Ammon's horn (tissue), 1 donor: Measurements from ENCODE around the gene KRT8.
A peak's percentile ranks its signal among the peaks of the same experiment; 100 is the strongest.

ENCODE experiments used
- DNase-seq: peaks from one replicate; pipeline ENCODE4 v3.0.0-alpha.2; 2016; ENCODE audit warnings: low spot score

Gene KRT8

DNA sequence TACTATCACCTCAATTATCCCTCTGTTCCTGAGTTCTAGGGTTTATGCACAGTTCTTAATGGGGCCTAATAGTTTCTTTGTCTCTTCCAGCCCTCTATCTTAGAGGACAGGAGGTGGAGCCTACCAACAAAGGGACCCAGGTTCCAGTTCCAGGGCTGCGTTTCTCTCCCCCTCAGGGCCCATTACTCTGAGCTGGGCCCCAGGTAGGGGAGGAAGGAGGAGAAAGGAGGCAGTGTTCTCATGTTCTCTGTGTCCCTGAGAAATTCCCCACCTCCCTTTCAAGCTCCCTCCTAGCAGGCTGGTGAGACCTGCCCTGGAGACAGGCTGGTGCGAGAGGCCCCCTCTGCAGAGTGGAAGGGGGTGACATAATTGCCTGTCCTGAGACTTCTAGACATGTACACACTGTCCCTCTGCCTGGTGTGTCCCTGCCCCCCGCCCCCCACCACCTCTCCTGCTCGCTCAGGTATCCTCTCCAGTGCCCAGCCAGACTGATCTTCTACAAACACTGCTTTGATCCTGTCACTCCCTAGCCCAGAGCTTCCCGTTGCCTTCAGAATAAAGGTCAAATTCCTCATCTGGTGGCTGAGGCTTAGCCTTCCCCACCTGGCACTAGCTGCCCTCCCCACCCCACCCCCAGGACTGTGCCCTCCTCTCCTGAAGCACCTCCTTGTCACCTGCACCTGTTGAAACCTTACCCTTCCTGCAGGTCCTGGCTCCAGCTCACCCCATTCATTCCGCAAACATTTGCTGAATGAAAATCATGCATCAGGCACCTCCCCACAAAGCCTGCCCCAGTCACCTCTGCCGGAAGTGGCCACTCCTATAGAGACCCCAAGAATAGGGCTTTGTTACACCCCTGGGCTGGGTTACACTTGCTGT, 21.1 kb upstream of the KRT8 start:
- no peak for DNase-seq

DNA sequence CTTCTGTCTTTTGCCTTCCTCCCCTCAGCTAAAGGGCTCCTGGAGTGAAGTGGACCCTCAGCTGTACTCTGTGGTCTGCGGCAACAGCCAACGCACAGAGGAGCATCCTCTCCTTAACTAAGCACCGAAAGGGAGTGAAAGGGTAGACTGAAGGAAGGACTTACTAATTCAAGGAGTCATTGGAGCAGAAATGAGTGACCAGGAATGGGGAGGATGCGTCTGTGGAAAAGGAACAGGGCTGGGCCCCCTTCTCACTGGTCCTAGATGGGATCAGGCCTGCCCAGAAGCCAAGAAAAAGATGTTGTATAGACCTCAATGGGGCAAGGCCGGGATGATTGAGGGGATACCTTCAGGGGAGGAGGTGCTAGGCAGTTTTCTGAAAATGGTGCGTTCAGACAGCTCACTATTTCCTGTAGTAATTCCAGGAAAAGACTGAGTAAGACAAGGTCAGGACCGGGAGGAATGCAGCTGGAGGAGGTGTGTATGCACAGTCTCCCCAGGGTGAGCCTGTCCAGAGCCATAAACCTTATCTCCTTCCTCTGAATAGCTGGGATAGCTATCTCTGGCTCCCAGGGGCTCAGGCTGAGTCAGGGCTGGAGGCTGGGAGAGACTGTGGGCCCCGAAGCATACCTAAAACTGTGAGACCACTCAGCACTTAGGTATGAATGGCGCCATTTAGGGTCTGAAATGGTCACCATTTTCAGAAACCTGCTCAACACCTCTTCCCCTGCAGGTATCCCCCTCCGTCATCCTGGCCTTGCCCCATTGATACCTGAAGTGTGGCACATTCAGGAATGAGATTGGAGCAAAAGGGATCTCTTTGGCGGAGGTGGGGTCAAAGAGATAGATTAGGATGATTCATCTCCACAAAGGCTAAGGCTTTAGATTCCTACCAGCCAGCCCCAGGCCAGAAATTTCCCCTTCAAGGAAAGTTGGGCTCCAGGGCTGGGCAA, 20.2 kb upstream of the KRT8 start:
- no peak for DNase-seq

DNA sequence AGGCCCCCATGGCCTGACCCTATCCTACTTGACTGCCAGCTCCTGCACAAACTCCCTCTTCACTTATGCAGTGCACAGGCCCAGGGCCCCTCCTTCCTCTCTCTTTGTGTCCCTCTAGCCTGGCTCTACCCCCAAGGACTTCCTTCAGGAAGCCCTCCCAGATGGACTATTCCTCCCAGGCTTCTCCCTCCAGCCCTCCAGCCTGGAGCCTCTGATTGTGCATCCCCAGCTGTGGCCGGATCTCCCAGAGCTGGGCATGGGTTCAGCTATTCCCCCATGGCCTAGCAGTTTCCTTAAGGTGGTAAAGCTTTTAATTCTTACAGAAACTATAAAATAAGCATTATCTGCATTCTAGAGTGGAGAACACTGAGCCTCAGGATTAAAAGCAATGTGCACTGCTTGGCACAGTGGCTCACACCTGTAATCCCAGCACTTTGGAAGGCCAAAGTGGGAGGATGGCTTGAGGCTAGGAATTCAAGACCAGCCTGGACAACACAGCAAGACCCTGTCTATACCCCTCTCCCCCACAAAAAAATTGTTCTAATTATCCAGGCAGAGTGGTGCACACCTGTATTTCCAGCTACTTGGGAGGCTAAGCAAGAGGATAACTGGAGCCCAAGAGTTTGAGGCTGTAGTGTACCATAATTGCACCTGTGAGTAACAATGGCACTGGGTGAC, 16.8 kb upstream of the KRT8 start:
- DNase-seq, result no peak

DNA sequence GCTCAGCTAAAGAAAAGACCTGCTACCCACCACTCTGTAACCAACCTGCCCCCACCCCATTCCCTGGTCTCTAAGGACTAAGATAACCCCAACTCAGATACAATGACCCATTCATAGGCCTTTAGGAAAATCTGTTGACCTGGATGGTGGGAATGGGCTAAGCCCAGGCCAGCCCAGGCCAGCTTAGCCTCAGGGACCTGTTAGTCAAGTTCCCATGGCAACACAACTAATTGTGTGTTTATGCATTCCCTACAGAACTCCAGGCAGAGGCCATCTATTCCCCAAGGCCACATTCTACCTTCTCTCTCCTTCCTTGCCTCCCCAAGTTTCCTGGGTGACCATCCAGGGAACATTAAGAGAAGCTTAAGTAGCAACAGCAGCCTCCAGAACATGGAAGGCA, 16.1 kb upstream of the KRT8 start:
- DNase-seq, result no peak

DNA sequence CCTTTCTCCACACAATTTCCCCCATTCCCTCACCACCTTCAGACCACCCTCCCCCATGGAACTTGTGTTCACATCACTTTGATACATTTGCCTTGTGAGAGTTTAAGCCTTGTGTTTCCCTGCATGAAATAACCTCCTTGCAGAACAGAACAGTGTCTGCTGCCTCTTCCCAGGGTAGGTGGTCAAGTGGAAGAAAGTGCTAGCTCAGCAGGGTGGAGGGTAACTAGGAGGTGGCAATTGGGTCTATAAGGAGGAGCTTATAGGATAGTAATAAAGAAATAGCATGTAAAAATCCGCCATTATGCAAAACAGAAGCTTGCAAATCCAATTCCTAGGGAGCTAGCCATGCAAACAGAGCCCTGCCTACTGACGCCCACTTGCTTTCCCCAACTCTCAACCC, 13.9 kb upstream of the KRT8 start:
- DNase-seq, result no peak

DNA sequence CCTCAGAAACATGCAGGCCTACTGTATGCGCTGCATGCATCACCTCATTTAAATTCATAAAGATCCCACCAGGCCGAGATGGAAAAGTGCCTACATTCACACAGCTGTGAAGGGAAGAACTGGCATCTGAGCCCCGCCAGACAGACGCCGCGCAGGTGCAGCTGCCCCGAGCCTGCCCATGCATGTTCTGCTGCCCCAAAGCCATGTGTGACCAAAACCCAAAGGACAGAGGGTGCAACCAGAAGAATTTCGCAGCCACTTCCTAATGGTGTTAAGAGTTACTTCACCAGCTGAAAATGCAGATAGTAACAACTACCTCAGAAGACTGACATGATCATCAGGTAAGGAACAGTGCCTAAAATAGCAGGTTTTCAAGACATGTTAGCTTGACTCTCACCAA, 13.5 kb upstream of the KRT8 start:
- DNase-seq, result no peak

GRCh38 chr12:52917800-52918199, 12.9 kb upstream of the KRT8 start:
- DNase-seq, result no peak

- no peak for DNase-seq
These were observed 11.3 kb upstream of the KRT8 start for GRCh38 chr12:52916216-52916615.

DNA sequence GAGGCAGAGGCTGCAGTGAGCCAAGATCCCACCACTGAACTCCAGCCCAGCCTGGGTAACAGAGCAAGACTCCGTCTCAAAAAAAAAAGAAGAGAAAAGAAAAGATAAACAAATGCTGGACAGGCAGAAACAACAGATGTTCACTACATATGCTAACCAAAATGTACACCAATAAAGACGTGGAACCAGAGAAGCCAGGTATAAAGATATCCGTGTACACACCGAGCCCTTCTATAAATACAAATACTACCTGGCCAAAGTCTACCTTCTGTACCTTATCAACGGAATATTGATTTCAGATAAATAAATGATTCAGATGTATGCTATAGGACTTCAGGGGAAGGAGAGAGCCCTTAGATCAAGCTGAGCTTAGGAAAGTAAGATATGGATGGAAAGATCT, 10.8 kb upstream of the KRT8 start:
- no peak for DNase-seq

GRCh38 chr12:52914576-52915121, 9.8 kb upstream of the KRT8 start:
- no peak for DNase-seq

DNA sequence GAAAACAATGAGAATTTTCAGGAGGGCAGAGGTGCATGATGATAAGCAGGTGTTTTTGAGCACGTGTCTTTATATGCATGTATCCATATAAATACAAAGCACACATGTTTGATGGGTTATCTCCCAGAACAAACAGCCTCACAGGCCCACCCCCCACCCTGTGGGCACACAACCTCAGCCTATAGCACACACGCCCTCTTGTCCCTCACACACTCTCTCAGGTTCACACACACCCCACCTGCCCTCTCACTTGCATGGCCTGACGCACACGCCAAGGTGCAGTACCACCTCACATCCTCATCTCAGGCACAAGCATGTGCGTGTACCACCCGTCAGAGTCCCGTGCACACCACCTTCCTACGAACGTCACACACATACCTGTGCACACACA, 8.6 kb upstream of the KRT8 start:
- no peak for DNase-seq

DNA sequence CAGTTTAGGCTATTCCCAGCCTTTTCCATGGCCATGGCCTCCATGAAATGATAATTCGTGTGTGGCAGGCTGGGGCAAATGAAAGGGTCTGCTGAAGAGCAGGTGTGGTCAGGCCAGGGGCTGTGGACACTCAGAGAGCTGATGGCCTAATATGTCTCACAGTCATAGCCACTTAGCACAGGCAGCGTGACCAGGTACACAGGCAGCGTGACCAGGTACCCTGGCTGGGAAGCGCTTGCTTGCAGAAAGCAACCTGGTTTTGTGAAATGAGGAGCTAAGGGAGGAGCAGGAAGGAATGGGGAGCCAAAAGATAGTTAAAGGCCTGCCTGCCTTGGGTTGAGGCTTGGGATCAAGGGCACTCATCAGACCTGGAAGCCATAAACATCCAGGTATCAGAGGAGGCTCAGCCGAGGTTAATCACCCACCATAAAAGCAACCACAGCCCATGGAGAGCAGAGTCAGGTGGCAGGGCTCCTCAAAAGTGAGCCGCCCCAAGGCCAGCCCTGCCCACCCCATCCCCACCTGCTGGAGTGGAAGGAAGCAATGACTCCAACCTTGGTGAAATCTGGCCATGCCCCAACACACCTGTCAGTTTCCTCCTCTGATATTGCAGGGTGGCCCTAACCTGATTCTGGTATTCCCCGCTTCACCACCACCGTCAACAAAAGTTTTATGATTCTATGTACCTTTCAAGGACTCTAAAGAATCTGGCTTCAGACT, 8.0 kb upstream of the KRT8 start:
- no peak for DNase-seq

GRCh38 chr12:52910248-52910883, 5.5 kb upstream of the KRT8 start:
- DNase-seq, result no peak

- no peak for DNase-seq
These were observed 4.9 kb upstream of the KRT8 start for GRCh38 chr12:52909796-52910195.

DNA sequence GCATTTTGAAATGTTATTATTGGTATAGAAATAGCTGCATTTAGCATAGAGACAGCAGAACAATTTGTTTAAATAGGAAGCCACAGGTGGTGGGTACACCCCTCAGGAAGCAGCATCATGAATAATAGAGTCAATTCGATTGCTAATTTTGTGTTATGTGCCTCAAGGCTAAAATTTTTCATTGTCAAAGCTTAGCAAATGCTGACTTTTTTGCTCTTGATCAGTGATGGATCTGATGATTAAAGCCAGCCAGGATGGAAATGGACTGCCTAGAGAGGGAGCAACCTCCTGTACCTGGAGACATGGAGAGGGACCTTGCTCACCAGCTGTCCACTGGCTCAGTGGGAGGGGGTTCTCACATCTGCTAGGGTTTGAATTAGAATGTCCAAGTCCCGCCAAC, 4.5 kb upstream of the KRT8 start:
- DNase-seq, result no peak

DNA sequence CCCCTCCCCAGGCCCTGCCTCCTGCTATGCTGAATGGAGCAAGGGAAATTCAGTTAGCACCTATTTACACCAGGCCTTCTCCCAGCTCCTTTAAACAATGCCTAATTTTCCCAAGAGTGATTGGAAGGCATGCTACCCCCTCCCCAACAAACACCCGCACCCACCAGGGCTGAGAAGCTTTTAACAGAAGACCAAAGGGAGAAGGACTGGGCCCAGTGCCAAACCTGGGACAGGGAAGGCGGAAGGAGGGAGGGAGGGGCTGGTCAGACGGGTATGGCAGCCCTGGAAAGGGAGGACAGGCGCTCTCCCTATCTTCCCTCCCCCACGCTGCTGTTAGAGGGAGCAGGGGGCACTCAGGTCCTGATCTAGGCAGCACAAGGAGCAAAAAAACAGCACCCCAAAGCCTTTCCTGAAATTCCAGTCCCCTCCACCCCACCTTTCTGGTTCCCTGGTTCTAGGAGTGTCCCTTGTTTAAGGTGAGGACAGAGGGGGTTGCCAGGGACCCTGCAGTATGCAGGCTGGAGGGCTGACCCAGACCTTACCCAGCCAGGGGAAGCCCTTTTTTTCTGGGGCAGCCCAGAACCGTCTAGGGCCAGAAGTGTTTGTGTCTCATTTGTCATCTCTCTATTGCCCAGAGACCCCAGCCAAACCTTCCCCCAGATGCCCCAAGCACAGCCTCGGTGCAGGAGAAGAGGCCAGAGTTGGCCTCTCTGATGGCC, 2.4 kb upstream of the KRT8 start:
- no peak for DNase-seq

DNA sequence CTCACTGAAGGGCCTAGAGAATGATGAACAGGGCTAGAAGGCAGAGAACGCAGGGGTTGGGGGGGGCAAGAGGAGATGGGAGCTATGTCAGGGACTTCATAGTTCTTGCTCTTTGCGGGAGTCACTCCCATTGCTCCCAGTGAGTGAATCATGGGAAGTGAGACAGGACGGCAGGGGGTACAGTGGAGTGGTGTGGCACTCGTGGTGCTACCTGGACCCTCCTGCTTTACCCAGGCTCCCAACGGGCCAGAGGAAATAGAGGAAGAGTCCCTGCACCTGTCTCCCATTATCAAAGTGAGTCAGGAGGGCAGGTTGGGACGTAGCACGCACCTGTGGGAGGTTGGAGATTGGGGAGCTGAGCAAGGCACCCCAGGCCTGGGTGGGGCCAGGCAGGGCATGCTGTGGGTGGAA, 1.3 kb upstream of the KRT8 start:
- no peak for DNase-seq

DNA sequence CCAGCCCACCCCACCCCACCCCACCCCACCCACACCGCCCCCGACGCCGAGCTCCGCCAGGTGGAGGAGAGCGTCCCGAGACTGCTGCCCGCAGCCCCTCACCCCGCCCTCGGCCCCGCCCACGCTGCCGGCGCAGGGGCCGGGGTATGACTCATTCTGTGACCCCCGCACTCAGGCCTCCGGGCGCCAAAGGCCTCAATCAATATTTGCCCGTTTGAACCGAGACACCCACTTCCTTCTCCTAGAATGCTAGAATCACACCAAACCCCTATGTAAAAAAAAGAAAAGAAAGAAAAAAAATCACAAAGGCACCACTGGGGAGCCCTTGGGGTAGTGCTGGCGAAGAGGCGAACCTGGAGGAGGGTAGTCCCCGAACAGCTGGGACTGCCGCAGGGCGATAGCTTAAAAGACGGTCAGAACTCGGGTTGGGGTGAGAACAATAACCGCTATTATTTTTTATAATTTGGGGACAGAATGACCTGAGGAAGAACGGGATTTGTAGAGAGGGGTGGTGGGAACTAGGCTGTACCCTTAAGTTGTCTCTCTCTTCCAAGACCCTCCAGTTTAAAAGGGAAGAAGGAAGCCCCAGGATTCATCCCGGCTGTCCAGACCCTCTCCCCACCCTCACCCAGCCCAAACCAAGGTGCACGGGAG, 894 bp downstream of the KRT8 start:
- no peak for DNase-seq

GRCh38 chr12:52903285-52903854, 1.5 kb downstream of the KRT8 start:
- DNase-seq, result peak; percentile 45
